Measurements from ENCODE around the gene GPHB5. TPM values are rescaled to one million over a fixed set of nuclear protein-coding genes. Genes with fewer than 3 reads are reported as not detected.

Gene GPHB5
- total and polyA plus RNA-seq, 8 donors = not detected

- ATAC-seq (no peak), DNase-seq (no peak)
- H3K4me1 ChIP-seq = no peaks in the 10 kb centered on the region
- H3K27ac ChIP-seq = peak overlapping the region; percentile 47 to 75
- intact Hi-C loops (cut with DNase I) = no loop called here
- no peak overlapping the region for H3K4me3 ChIP-seq
- no peaks in the 10 kb centered on the region for H3K9me3 ChIP-seq
- peaks cover 0 to 12% of the 10 kb centered on the region in 2 donors for H3K36me3 ChIP-seq
- no peak for TF ChIP-seq CTCF (IDR thresholded peaks at IDR 0.05)
- no peaks in the 10 kb centered on the region for H3K27me3 ChIP-seq
Observed at GRCh38 chr14:63295231-63295685, 23.5 kb downstream of the GPHB5 start.

- TF ChIP-seq CTCF (IDR thresholded peaks at IDR 0.05) = no peak
- Histone ChIP-seq H3K4me1 (no peaks in the 10 kb centered on the region), H3K9me3 (no peaks in the 10 kb centered on the region)
Observed at GRCh38 chr14:63292805-63293204, 25.9 kb downstream of the GPHB5 start.

GRCh38 chr14:63290741-63291430 lies 27.8 kb downstream of the GPHB5 start:
- TF ChIP-seq CTCF (IDR thresholded peaks at IDR 0.05) = no peak
- ATAC-seq = no peak
- intact Hi-C loops (cut with DNase I) = no loop called here

More at GRCh38 chr14:63292805-63293204, 25.9 kb downstream of the GPHB5 start:
- Histone ChIP-seq H3K4me3 (no peak overlapping the region), H3K27ac (no peak overlapping the region), H3K27me3 (no peaks in the 10 kb centered on the region), H3K36me3 (peaks cover 0 to 12% of the 10 kb centered on the region in 2 donors)
- intact Hi-C loops (cut with DNase I) = no loop called here
- DNase-seq (no peak), ATAC-seq (no peak)

GRCh38 chr14:63288853-63289252 lies 29.9 kb downstream of the GPHB5 start:
- intact Hi-C loops (cut with DNase I) = no loop called here
- ATAC-seq = no peak
- Histone ChIP-seq H3K4me1 (no peaks in the 10 kb centered on the region), H3K36me3 (peaks cover 0 to 12% of the 10 kb centered on the region in 2 donors), H3K9me3 (no peaks in the 10 kb centered on the region), H3K27me3 (peaks cover 0 to 6% of the 10 kb centered on the region in 2 donors), H3K27ac (no peak overlapping the region), H3K4me3 (no peak overlapping the region)
- TF ChIP-seq CTCF (IDR thresholded peaks at IDR 0.05) = no peak
- DNase-seq = no peak

More at GRCh38 chr14:63290741-63291430, 27.8 kb downstream of the GPHB5 start:
- Histone ChIP-seq H3K4me3 (no peak overlapping the region), H3K27ac (no peak overlapping the region), H3K36me3 (peaks cover 0 to 12% of the 10 kb centered on the region in 2 donors), H3K27me3 (no peaks in the 10 kb centered on the region), H3K4me1 (no peaks in the 10 kb centered on the region), H3K9me3 (no peaks in the 10 kb centered on the region)
- DNase-seq = peak in 1 of 4 donors; percentile 23

- peaks cover 0 to 6% of the 10 kb centered on the region in 2 donors for H3K27me3 ChIP-seq
- intact Hi-C loops (cut with DNase I) = no loop called here
- H3K4me1 ChIP-seq = no peaks in the 10 kb centered on the region
- no peaks in the 10 kb centered on the region for H3K9me3 ChIP-seq
- H3K4me3 ChIP-seq = no peak overlapping the region
- no peak overlapping the region for H3K27ac ChIP-seq
- TF ChIP-seq CTCF (IDR thresholded peaks at IDR 0.05) = no peak
- H3K36me3 ChIP-seq = peaks cover 0 to 8% of the 10 kb centered on the region in 2 donors
- ATAC-seq (no peak), DNase-seq (peak in 1 of 4 donors; percentile 36)
Observed at GRCh38 chr14:63287666-63288483, 30.9 kb downstream of the GPHB5 start.

All from left lung (tissue), 10 donors.